Vagina (tissue), 2 donors: Measurements from ENCODE around the gene TJP3. TPM values are rescaled to one million over a fixed set of nuclear protein-coding genes. Genes with fewer than 3 reads are reported as not detected.

Source experiments
- DNase-seq, 2 donors: peaks; one replicate each; pipeline ENCODE4 v3.0.0-alpha.2; 2017; ENCODE audit errors: extremely low spot score in 2 of 2
- H3K27ac ChIP-seq: fragments of 200-600 bp; sonication (generic); one replicate; pipeline ENCODE4 v1.5.1; 2019
- H3K27me3 ChIP-seq: fragments of 200-600 bp; sonication (generic); one replicate; pipeline ENCODE4 v1.5.1; 2019
- H3K36me3 ChIP-seq, 2 donors: fragments of 200-600 bp; sonication (generic); one replicate each; pipeline ENCODE4 v1.5.1; 2017 to 2019
- H3K4me1 ChIP-seq: fragments of 200-600 bp; sonication (generic); one replicate; pipeline ENCODE4 v1.5.1; 2019
- H3K4me3 ChIP-seq, 2 donors: fragments of 200-600 bp; sonication (generic); 1 replicate in 1 of 2; 2 replicates in 1 of 2; pipeline ENCODE4 v1.5.1; 2016 to 2019
- H3K9me3 ChIP-seq: fragments of 200-600 bp; sonication (generic); one replicate; pipeline ENCODE4 v1.5.1; 2019
- POLR2A ChIP-seq, 2 donors: fragments of 450-650 bp; IDR thresholded peaks; one replicate each; pipeline ENCODE4 v1.6.1; 2017; ENCODE audit warnings: antibody characterized with exemption in 2 of 2, mild to moderate bottlenecking in 2 of 2, moderate library complexity in 2 of 2
- POLR2AphosphoS5 ChIP-seq, 2 donors: sonication (generic); formaldehyde crosslinking; IDR thresholded peaks; one replicate each; pipeline ENCODE4 v1.9.0; 2017; ENCODE audit warnings: antibody characterized with exemption in 2 of 2, mild to moderate bottlenecking in 2 of 2, low read depth in 1 of 2; ENCODE audit not compliant: insufficient read depth in 1 of 2
- intact Hi-C: fragments of 100-400 bp; cut with DNase I; formaldehyde crosslinking; loops from one replicate; pipeline ENCODE4 v1.15.1; 2023
- total RNA-seq: library from RNA; depleted of rRNA; stranded (reverse); fragments of >200 nt; gene quantifications from one replicate; pipeline ENCODE4 v1.2.3, GENCODE V29; 2016
- TF ChIP-seq, protein P1 (sequence below), 3 experiments: fragments of 450-650 bp in 2 of 3; fragments of 200-600 bp in 1 of 3; sonication (generic) in 1 of 3; IDR thresholded peaks; one replicate each; pipeline ENCODE4 v1.5.1; 2017 to 2019; ENCODE audit warnings: antibody characterized with exemption in 3 of 3, mild to moderate bottlenecking in 2 of 3, moderate library complexity in 2 of 3

Gene TJP3
- total RNA-seq, 1 donor from 2014 or later: 17.7 TPM

DNA sequence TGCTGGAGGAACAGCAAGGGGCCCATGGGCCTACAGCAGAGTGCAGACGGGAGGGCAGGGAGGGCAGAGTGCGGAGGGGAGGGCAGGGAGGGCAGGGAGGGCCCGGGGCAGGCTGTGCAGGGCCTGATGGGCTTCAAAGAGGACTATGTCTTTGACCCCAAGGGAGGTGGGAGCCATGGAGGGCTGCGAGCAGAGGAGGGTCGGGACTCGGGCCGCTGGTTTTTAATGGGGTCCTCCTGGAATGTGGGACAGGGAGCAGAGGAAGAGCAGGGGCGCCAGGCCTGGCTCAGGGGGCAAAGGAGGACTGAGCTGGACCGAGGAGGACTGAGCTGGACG is 11.6 kb upstream of the TJP3 start:
- no peak for DNase-seq
- no peak for TF ChIP-seq POLR2AphosphoS5 (IDR thresholded peaks at IDR 0.05; ENCODE audit: insufficient read depth in 1 of 2, low read depth in 1 of 2)
- TF ChIP-seq, protein P1, sequence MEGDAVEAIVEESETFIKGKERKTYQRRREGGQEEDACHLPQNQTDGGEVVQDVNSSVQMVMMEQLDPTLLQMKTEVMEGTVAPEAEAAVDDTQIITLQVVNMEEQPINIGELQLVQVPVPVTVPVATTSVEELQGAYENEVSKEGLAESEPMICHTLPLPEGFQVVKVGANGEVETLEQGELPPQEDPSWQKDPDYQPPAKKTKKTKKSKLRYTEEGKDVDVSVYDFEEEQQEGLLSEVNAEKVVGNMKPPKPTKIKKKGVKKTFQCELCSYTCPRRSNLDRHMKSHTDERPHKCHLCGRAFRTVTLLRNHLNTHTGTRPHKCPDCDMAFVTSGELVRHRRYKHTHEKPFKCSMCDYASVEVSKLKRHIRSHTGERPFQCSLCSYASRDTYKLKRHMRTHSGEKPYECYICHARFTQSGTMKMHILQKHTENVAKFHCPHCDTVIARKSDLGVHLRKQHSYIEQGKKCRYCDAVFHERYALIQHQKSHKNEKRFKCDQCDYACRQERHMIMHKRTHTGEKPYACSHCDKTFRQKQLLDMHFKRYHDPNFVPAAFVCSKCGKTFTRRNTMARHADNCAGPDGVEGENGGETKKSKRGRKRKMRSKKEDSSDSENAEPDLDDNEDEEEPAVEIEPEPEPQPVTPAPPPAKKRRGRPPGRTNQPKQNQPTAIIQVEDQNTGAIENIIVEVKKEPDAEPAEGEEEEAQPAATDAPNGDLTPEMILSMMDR (IDR thresholded peaks at IDR 0.05): no peak
- TF ChIP-seq POLR2A (IDR thresholded peaks at IDR 0.05): no peak
- intact Hi-C loops: no loop called here
- H3K27me3 ChIP-seq: no peaks in the 10 kb centered on the region
- no peak overlapping the region for H3K4me3 ChIP-seq
- H3K9me3 ChIP-seq: no peaks in the 10 kb centered on the region
- H3K4me1 ChIP-seq: peaks cover 48% of the 10 kb centered on the region
- peaks cover 0 to 6% of the 10 kb centered on the region in 2 donors for H3K36me3 ChIP-seq
- H3K27ac ChIP-seq: no peak overlapping the region

DNA sequence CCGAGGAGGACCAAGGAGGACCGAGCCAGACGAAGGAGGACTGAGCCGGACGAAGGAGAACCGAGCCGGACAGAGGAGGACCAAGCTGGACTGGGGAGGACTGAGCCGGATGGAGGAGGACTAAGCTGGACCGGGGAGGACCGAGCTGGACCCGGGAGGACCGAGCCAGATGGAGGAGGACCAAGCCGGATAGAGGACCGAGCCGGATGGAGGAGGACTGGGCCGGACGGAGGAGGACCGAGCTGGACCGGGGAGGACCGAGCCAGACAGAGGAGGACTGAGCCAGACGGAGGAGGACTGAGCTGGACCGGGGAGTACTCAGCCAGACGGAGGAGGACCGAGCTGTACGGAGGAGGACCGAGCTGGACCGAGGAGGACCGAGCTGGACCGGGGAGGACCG is 11.1 kb upstream of the TJP3 start:
- no peak for DNase-seq
- Histone ChIP-seq H3K36me3 (peaks cover 0 to 6% of the 10 kb centered on the region in 2 donors), H3K9me3 (no peaks in the 10 kb centered on the region), H3K27me3 (no peaks in the 10 kb centered on the region), H3K4me3 (peak overlapping the region in 1 of 2 donors; percentile 96), H3K27ac (peak overlapping the region; percentile 95), H3K4me1 (peaks cover 47% of the 10 kb centered on the region)
- intact Hi-C loops: no loop called here
- TF ChIP-seq POLR2AphosphoS5 (IDR thresholded peaks at IDR 0.05; ENCODE audit: insufficient read depth in 1 of 2, low read depth in 1 of 2): no peak
- no peak for TF ChIP-seq POLR2A (IDR thresholded peaks at IDR 0.05)
- TF ChIP-seq, protein P1 (IDR thresholded peaks at IDR 0.05): no peak

DNA sequence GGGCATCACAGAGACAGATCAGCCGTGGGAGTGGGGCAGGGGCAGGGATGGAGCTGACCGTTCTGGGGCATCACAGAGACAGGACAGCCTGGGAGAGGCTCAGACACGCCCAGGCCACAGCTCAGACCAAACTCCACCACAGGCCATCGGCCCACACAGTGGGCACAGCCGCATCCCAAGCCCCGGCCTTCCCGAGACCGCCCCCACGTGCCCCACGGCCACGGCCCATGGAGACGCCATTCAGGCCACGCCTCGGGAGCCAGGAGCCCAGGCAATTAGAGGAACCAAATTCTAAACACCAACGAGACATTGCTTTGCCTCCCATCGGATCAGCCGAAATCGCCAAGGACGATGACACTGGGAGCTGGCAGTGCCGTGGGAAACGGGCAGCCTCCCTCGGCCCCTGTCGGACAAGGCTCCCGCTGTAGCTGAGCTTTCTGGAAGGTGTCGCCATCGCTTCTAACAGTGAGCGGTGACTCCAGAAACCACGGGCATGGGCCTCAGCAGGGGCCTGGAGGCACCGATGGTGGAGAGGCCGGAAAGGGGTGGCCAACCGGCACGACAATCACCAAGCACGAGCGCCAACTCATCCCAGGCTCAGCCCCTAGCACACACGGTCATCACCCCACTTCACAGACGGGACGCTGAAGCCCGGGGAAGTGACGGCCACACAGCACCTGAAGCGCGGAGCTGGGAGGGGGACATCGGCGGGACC is 10.4 kb upstream of the TJP3 start:
- DNase-seq: no peak
- Histone ChIP-seq H3K4me1 (peaks cover 42% of the 10 kb centered on the region), H3K4me3 (peak overlapping the region in 1 of 2 donors; percentile 96), H3K36me3 (peaks cover 0 to 6% of the 10 kb centered on the region in 2 donors), H3K27ac (peak overlapping the region; percentile 95), H3K27me3 (no peaks in the 10 kb centered on the region), H3K9me3 (no peaks in the 10 kb centered on the region)
- intact Hi-C loops: no loop called here
- TF ChIP-seq, protein P1 (IDR thresholded peaks at IDR 0.05): no peak
- no peak for TF ChIP-seq POLR2A (IDR thresholded peaks at IDR 0.05)
- TF ChIP-seq POLR2AphosphoS5 (IDR thresholded peaks at IDR 0.05; ENCODE audit: insufficient read depth in 1 of 2, low read depth in 1 of 2): no peak

- no peaks in the 10 kb centered on the region for H3K27me3 ChIP-seq
- peak overlapping the region; percentile 95 for H3K27ac ChIP-seq
- peak overlapping the region; percentile 91 to 96 for H3K4me3 ChIP-seq
- no peak for TF ChIP-seq POLR2AphosphoS5 (IDR thresholded peaks at IDR 0.05; ENCODE audit: insufficient read depth in 1 of 2, low read depth in 1 of 2)
- TF ChIP-seq, protein P1 (IDR thresholded peaks at IDR 0.05): no peak
- no peak for TF ChIP-seq POLR2A (IDR thresholded peaks at IDR 0.05)
- H3K4me1 ChIP-seq: peaks cover 37% of the 10 kb centered on the region
- DNase-seq: no peak
- H3K36me3 ChIP-seq: peaks cover 0 to 6% of the 10 kb centered on the region in 2 donors
- no peaks in the 10 kb centered on the region for H3K9me3 ChIP-seq
- intact Hi-C loops: no loop called here
These were observed 9.7 kb upstream of the TJP3 start for GRCh38 chr19:3698386-3698950.
